B cell (primary cell): ENCODE measurements around the gene SLC52A1. TPM values are rescaled to one million over a fixed set of nuclear protein-coding genes. Genes with fewer than 3 reads are reported as not detected.

Experiments used
- ATAC-seq: fragments of 200-7000 bp; cut with Tn5 transposase; one replicate; pipeline ENCODE4 v1.10.0; 2021; ENCODE audit warnings: low read depth, mild to moderate bottlenecking, moderate number of reproducible peaks, moderate library complexity
- CTCF ChIA-PET: fragments of 350-600 bp; sonication (Branson Sonifier 250); formaldehyde crosslinking; loops from one replicate; lab custom pipeline; 2021; ENCODE audit warnings: antibody characterized with exemption, inconsistent platforms; lab: Charles Lee
- POLR2A ChIA-PET: fragments of 350-600 bp; sonication (Branson Sonifier 250); formaldehyde crosslinking; loops from one replicate; lab custom pipeline; 2021; ENCODE audit warnings: antibody characterized with exemption; lab: Charles Lee
- DNase-seq: peaks from one replicate; pipeline ENCODE4 v3.0.0; 2013
- H2AFZ ChIP-seq: 2 replicates; pipeline ENCODE4 v1.6.1; 2012; ENCODE audit warnings: mild to moderate bottlenecking, low read depth, low read length; ENCODE audit not compliant: insufficient read depth, poor library complexity, severe bottlenecking
- H3K27ac ChIP-seq, 2 donors: 1 replicate in 1 of 2; 2 replicates in 1 of 2; pipeline ENCODE4 v1.5.1; 2012 to 2013; ENCODE audit warnings: low read length in 2 of 2, mild to moderate bottlenecking in 2 of 2, moderate library complexity in 1 of 2
- H3K27me3 ChIP-seq, 4 experiments: fragments of 200-600 bp in 1 of 4; sonication (generic) in 1 of 4; replicated peaks in 1 of 4; 1 replicate in 2 of 4; 2 replicates in 2 of 4; pipeline versions ENCODE4 v1.6.1 to v1.7.0; 2013 to 2016; ENCODE audit warnings: low read length in 3 of 4, mild to moderate bottlenecking in 2 of 4, mixed read lengths in 1 of 4, moderate library complexity in 1 of 4; ENCODE audit not compliant: insufficient read depth in 4 of 4, control insufficient read depth in 3 of 4; ENCODE audit errors: control extremely low read depth in 1 of 4
- H3K36me3 ChIP-seq, 2 experiments: replicated peaks in 1 of 2; 1 replicate in 1 of 2; 2 replicates in 1 of 2; pipeline versions ENCODE4 v1.6.1 to v1.7.1; 2013; ENCODE audit warnings: low read length in 1 of 2; ENCODE audit not compliant: insufficient read depth in 2 of 2, control insufficient read depth in 1 of 2; ENCODE audit errors: control extremely low read depth in 1 of 2, extremely low read depth in 1 of 2
- H3K4me1 ChIP-seq, 2 donors: fragments of 200-600 bp in 1 of 2; sonication (generic) in 1 of 2; 1 replicate in 1 of 2; 2 replicates in 1 of 2; pipeline versions ENCODE4 v1.5.1 to v1.6.1; 2013 to 2017; ENCODE audit warnings: low read length in 2 of 2; ENCODE audit not compliant: control insufficient read depth in 2 of 2, insufficient read depth in 2 of 2
- H3K4me2 ChIP-seq: replicated peaks from 2 replicates; pipeline ENCODE3; 2012; ENCODE audit warnings: mild to moderate bottlenecking, low read depth, low read length; ENCODE audit not compliant: poor library complexity, severe bottlenecking
- H3K4me3 ChIP-seq, 5 experiments: fragments of 200-600 bp in 1 of 5; sonication (generic) in 1 of 5; 1 replicate in 3 of 5; 2 replicates in 2 of 5; pipeline versions ENCODE4 v1.5.1 to v1.7.0; 2011 to 2016; ENCODE audit warnings: low read length in 4 of 5, mild to moderate bottlenecking in 4 of 5, low read depth in 2 of 5, control low read depth in 1 of 5, moderate library complexity in 1 of 5; ENCODE audit not compliant: insufficient read depth in 1 of 5; ENCODE audit errors: control extremely low read depth in 1 of 5, extremely low read depth in 1 of 5
- H3K79me2 ChIP-seq: fragments of 200-600 bp; sonication (generic); one replicate; pipeline ENCODE4 v1.6.0; 2016; ENCODE audit warnings: low read length; ENCODE audit not compliant: control insufficient read depth, insufficient read depth
- H3K9ac ChIP-seq: fragments of 200-600 bp; sonication (generic); 2 replicates; pipeline ENCODE4 v1.6.1; 2017; ENCODE audit warnings: mild to moderate bottlenecking, low read length, moderate library complexity
- H3K9me3 ChIP-seq, 3 donors: one replicate each; pipeline versions ENCODE4 v1.6.1 to v1.7.1; 2013; ENCODE audit warnings: low read length in 2 of 3; ENCODE audit not compliant: control insufficient read depth in 2 of 3, insufficient read depth in 1 of 3; ENCODE audit errors: control extremely low read depth in 1 of 3
- H4K20me1 ChIP-seq: 2 replicates; pipeline ENCODE4 v1.6.0; 2012; ENCODE audit warnings: mild to moderate bottlenecking, low read length; ENCODE audit not compliant: insufficient read depth, control insufficient read depth, poor library complexity, severe bottlenecking
- H3K27ac Mint-ChIP-seq: one replicate; pipeline ENCODE4 v1.8.0; 2021; ENCODE audit warnings: mixed read lengths
- H3K27me3 Mint-ChIP-seq: one replicate; pipeline ENCODE4 v1.8.0; 2021; ENCODE audit warnings: mixed read lengths
- H3K4me1 Mint-ChIP-seq: one replicate; pipeline ENCODE4 v1.8.0; 2021; ENCODE audit warnings: mixed read lengths
- H3K4me3 Mint-ChIP-seq: one replicate; pipeline ENCODE4 v1.8.0; 2021; ENCODE audit warnings: mixed read lengths
- H3K9me3 Mint-ChIP-seq: one replicate; pipeline ENCODE4 v1.8.0; 2022; ENCODE audit warnings: mixed read lengths; ENCODE audit not compliant: insufficient read depth
- CTCF ChIP-seq: fragments of 200-600 bp; IDR thresholded peaks from one replicate; pipeline ENCODE4 v1.8.0; 2022; ENCODE audit warnings: antibody characterized with exemption, mild to moderate bottlenecking
- EZH2 ChIP-seq: IDR thresholded peaks from 2 replicates; pipeline ENCODE4 v1.6.1; 2012; ENCODE audit warnings: borderline replicate concordance, low read depth, mild to moderate bottlenecking, moderate library complexity, low read length; ENCODE audit not compliant: insufficient read depth, poor library complexity, severe bottlenecking
- whole genome bisulfite sequencing: methylation state at CpG from one replicate; pipeline ENCODE4 v1.1.5; 2013; ENCODE audit warnings: missing lambda C conversion rate; ENCODE audit not compliant: insufficient coverage; 5-methylcytosine and 5-hydroxymethylcytosine counted together
- intact Hi-C: fragments of 100-400 bp; cut with micrococcal nuclease; formaldehyde crosslinking; loops from one replicate; pipeline ENCODE4 v1.10.0; 2022
- polyA plus RNA-seq: library from polyadenylated mRNA; depleted of rRNA; stranded (reverse); fragments of >200 nt; gene quantifications from 2 replicates; pipeline ENCODE4 v1.2.3, GENCODE V29; 2012
- total RNA-seq, 2 donors: library from RNA; stranded (reverse); fragments of 120-200 nt in 1 of 2; gene quantifications; 1 replicate in 1 of 2; 2 replicates in 1 of 2; pipeline versions ENCODE4 v1.2.3 to v1.2.4, GENCODE V29; 2013 to 2022

The SLC52A1 gene
- total and polyA plus RNA-seq, 2 donors (not counting 1 experiment from before 2014, with no cell fraction given): not detected

- H3K4me3 Mint-ChIP-seq: no peak overlapping the region
- Histone ChIP-seq H3K27me3 (peaks cover 0 to 4% (median 0%) of the 10 kb centered on the region in 4 experiments), H3K9ac (no peak overlapping the region), H3K36me3 (no peaks in the 10 kb centered on the region), H3K4me3 (no peak overlapping the region), H3K4me2 (no peak overlapping the region), H3K27ac (no peak overlapping the region), H4K20me1 (no peaks in the 10 kb centered on the region), H3K9me3 (no peaks in the 10 kb centered on the region), H3K79me2 (no peaks in the 10 kb centered on the region), H2AFZ (no peak overlapping the region), H3K4me1 (peaks cover 7 to 18% of the 10 kb centered on the region in 2 donors)
- H3K27me3 Mint-ChIP-seq: no peaks in the 10 kb centered on the region
- POLR2A ChIA-PET: interaction anchor here (0.7 to 1.0 kb wide), 2 partner anchors 22 to 405 kb away, joined by 3 to 5 read pairs; no protein-coding TSS in a partner anchor
- TF ChIP-seq EZH2 (no peak), CTCF (no peak)
- intact Hi-C loops: no loop called here
- no peak for ATAC-seq
- H3K27ac Mint-ChIP-seq: no peak overlapping the region
- peaks cover 21% of the 10 kb centered on the region for H3K4me1 Mint-ChIP-seq
- H3K9me3 Mint-ChIP-seq: no peaks in the 10 kb centered on the region
- DNase-seq: no peak
- WGBS: 100% methylated on average over 3 of the region's 5 CpGs
- CTCF ChIA-PET: interaction anchor here (0.6 to 7.8 kb wide), 6 partner anchors 9 to 33 kb away, joined by 3 to 153 read pairs (median 13); no protein-coding TSS in a partner anchor
These were observed 7.3 kb downstream of the SLC52A1 start for GRCh38 chr17:5027916-5028315.

- H3K27me3 Mint-ChIP-seq: no peaks in the 10 kb centered on the region
- no peak overlapping the region for H3K9ac ChIP-seq
- intact Hi-C loops: no loop called here
- CTCF ChIA-PET: interaction anchor here (7.8 kb wide), 1 partner anchor 34 kb away, joined by 153 read pairs; no protein-coding TSS in a partner anchor
- no peaks in the 10 kb centered on the region for H4K20me1 ChIP-seq
- H3K4me1 ChIP-seq: peaks cover 7 to 18% of the 10 kb centered on the region in 2 donors
- 100% methylated on average over 5 of the region's 6 CpGs for WGBS
- no peak overlapping the region for H3K4me3 ChIP-seq
- H3K4me1 Mint-ChIP-seq: peaks cover 18% of the 10 kb centered on the region
- no peak overlapping the region for H2AFZ ChIP-seq
- POLR2A ChIA-PET: no interaction called here
- H3K27ac Mint-ChIP-seq: no peak overlapping the region
- ATAC-seq (no peak), DNase-seq (no peak)
- H3K9me3 ChIP-seq: no peaks in the 10 kb centered on the region
- H3K27me3 ChIP-seq: peaks cover 0 to 10% (median 0%) of the 10 kb centered on the region in 4 experiments
- no peaks in the 10 kb centered on the region for H3K79me2 ChIP-seq
- H3K27ac ChIP-seq: no peak overlapping the region
- H3K4me2 ChIP-seq: no peak overlapping the region
- TF ChIP-seq EZH2 (no peak), CTCF (no peak)
- no peaks in the 10 kb centered on the region for H3K9me3 Mint-ChIP-seq
- H3K36me3 ChIP-seq: no peaks in the 10 kb centered on the region
- H3K4me3 Mint-ChIP-seq: no peak overlapping the region
These were observed 7.9 kb downstream of the SLC52A1 start for GRCh38 chr17:5027299-5027698.
